GM18907 (cell line): Measurements from ENCODE around the gene SPATA2L.
A peak's percentile ranks its signal among the peaks of the same experiment; 100 is the strongest.
"Not testable (repeated sequence)": the region's sequence is repeated elsewhere in the genome, so short reads cannot be mapped to it uniquely, and the experiment has no call there.

Experiments
- ATAC-seq: cut with Tn5 transposase; IDR thresholded peaks from one replicate; pipeline ENCODE4 v1.9.1; 2021; ENCODE audit warnings: mild to moderate bottlenecking, moderate library complexity; ENCODE audit not compliant: unreplicated experiment

SPATA2L gene

GRCh38 chr16:89691231-89691985 is 10.1 kb downstream of the SPATA2L start:
- ATAC-seq = no peak

- ATAC-seq = no peak
These were observed 11.1 kb downstream of the SPATA2L start for GRCh38 chr16:89690392-89690901.

DNA sequence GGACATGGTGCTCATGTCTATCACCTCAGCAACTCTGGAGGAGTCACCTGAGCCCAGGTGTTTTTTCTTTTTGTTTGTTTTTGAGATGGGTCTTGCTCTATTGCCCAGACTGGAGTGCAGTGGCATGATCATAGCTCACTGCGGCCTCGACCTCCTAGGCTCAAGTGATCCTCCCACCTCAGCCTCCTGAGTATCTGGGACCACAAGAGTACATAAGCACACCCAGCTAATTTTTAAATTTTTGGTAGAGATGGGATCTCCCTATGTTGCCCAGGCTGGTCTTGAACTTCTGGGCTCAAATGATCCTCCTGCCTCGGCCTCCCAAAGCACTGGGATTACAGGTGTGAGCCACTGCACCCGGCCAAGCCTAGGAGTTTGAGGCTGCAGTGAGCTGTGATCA is 11.9 kb downstream of the SPATA2L start:
- not testable (repeated sequence) for ATAC-seq

DNA sequence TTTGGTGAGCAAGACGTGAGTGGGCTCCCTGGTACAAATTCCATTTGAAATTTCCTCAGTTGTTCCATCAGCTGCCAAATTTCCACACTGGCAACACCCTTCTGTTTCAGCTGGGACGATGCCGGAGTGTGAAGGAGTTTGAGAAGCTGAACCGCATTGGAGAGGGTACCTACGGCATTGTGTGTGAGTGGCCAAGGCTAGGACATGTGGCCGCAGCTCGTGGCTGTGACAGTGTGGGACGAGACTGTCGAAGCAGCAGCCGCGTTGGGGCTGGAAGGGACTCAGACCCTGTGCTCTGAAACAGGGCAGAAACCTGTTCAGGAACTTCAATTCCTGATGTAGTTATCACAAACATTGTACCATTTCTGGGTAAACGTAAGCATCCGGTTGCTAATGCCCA is 12.4 kb downstream of the SPATA2L start:
- ATAC-seq = no peak

GRCh38 chr16:89688395-89688794 is 13.1 kb downstream of the SPATA2L start:
- ATAC-seq = no peak

DNA sequence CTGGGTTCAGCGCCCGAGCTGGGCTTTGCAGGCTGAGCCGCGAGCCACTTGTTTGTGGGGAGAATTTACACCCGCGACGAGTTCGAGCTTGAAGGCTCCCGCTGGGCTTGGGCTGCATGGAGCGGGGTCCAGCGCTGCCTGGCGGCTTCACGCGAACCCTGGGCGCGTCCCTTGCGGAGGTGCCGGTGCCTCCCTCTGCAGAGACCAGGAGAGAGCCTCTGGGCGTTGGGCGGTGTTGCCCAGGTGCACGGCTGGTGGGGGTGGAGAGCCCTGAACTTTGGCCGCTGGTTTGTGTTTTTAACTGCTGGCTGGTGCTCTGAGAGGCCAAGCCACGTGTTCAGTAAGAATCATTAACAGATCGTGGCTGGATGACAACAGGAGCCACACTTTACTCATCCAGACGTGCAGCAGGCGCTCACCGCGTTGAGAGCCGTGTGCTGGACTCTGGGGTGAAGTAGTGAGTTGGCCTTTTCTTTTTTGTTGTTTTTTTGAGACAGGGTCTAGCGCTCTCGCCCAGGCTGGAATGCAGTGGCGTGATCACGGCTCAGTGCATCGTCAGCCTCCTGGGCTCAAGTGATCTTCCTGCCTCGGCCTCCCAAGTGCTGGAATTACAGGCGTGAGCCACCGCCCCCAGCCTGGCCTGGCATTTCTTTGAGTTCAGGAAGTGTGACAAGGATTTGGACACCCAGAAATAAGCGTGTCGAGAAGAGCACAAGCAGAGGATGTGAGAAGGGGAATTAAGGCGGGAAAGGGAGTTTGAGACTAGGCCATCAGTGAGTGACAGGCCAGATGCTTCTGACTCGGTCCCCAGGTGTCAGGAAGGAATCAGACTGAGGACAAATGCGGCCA is 14.2 kb downstream of the SPATA2L start:
- ATAC-seq = peak; percentile 58

DNA sequence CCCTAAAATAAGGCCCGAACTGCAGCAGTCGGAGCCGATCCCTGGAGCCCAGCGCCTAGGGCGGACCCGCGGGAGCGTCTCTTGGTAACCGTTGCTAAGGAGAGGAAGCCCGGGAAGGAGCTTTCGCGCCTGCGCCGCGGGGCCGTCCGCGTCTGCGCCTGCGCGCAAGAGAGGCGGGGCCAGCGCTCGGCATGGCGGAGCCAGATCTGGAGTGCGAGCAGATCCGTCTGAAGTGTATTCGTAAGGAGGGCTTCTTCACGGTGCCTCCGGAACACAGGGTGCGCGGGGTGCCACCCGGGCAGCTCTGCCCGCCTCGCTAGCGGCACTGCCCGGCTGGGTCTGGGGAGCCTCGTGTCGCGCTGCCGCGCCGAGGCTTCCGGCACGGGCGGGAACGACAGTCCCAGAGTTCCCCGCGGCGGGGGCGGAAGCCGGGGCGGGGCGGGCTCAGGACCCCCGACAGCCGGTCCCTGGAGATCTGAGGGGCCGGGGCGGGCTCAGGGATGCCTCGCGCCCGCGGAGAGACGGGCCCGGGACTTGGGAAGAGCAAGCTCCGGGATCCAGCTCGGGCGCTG is 14.9 kb downstream of the SPATA2L start, which contains the start of gene CDK10:
Gene CDK10 (plus strand): TSS at position 170 of the 572 bp plus-strand sequence. CDS start 22 bp downstream, at position 192.
- peak; percentile 78 for ATAC-seq

DNA sequence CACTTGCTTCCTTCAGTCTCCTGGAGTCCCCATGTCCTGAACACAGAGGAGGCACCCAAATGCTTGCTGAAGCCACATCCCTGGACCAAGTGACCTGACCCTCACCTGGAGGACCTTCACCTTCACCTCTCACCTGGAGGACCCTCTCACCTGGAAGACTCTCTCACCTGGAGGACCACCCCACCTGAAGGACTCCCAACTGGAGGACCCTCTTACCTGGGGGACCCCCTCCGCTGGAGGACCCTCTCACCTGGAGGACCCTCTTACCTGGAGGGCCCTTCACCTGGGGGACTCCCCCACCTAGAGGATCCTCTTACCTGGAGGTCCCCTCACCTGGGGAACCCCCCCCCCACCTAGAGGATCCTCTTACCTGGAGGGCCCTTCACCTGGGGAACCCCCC is 15.6 kb downstream of the SPATA2L start:
- ATAC-seq = no peak

DNA sequence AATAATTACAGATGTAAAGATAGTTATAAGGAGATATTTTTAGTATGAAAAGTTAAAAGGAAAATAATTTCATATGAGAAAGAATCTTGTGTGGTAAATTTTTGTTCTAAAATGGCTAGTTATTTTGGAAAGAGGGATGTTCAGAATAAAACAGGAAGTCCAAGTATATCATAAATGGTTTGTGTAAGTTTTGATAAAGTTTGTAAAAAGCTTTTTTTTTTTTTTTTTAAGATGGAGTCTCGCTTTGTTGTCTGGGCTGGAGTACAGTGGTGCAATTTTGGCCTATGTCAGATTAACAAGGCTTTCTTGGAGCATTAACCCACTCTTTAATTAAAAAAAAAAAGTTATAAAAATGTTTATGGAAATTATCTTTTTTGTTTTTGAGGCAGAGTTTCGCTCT is 23.2 kb downstream of the SPATA2L start:
- no peak for ATAC-seq

GRCh38 chr16:89672177-89672941 is 29.1 kb downstream of the SPATA2L start:
- no peak for ATAC-seq

GRCh38 chr16:89671565-89671964 is 29.9 kb downstream of the SPATA2L start:
- ATAC-seq = not testable (repeated sequence)

GRCh38 chr16:89670496-89671431 is 30.7 kb downstream of the SPATA2L start:
- ATAC-seq = no peak

GRCh38 chr16:89669755-89670154 is 31.8 kb downstream of the SPATA2L start:
- ATAC-seq = no peak

- no peak for ATAC-seq
These were observed 32.7 kb downstream of the SPATA2L start for GRCh38 chr16:89668790-89669158.

GRCh38 chr16:89667633-89668032 is 33.9 kb downstream of the SPATA2L start:
- ATAC-seq = no peak

DNA sequence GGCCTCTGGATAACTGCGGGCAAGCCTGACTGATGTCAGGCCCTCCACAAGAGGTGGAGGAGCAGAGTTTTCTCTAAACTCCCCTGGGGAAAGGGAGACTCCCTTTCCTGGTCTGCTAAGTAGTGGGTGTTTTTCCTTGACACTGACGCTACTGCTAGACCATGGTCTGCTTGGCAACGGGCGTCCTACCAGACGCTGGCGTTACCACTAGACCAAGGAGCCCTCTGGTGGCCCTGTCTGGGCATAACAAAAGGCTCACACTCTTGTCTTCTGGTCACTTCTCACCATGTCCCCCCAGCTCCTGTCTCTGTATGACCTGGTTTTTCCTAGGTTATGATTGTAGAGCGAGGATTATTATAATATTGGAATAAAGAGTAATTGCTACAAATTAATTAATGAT is 34.5 kb downstream of the SPATA2L start:
- not testable (repeated sequence) for ATAC-seq

DNA sequence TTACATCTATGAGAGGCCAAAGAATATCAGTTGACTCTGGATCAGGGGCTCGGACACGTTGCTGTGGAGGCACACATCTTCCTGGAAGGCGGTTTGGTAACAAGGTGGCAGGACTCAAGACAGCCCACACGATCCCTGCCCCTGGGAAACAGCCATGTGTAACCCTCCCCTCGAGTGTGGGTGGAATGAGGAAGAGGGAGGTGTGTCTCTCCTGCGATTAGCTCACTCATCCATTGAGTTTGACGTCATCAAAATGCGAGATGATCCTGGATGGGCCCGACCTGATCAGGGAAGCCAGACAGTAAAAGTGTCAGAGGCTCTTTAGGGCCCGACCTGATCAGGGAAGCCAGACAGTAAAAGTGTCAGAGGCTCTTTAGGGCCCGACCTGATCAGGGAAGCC is 37.3 kb downstream of the SPATA2L start:
- ATAC-seq = not testable (repeated sequence)

DNA sequence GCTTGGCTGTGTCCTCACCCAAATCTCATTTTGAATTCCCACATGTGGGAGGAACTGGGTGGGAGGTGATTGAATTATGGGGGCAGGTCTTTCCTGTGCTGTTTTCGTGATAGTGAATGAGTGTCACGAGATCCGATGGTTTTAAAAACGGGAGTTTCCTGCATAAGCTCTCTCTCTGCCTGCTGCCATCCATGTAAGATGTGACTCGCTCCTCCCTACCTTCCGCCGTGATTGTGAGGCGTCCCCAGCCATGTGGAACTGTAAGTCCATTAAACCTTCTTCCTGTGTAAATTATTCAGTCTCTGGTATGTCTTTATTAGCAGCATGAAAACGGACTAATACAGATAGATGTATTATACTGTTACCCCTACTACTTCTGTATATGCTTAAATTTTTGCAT is 40.3 kb downstream of the SPATA2L start:
- no peak for ATAC-seq

DNA sequence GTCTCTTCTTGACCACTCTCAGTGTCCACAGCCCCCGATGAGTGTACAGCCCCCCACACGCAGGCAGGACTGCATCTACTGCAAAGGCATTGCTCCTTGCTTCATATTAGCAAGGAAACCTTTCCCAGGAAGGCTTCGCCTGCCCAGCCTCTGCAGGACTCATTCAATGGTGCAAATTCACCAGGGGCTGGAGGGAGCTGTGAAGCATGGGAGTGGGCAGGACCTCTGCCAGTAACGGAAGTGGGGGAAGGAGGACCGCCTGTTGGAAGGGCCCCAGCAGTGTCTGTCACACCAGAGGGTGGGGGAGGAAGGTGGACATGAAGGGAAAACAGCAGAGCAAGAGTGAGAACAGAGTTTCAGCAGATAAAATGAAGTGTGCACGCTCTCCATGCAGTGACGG is 41.4 kb downstream of the SPATA2L start:
- no peak for ATAC-seq
